Tibial nerve (tissue), 3 donors: ENCODE results near the gene IFIH1.

ENCODE experiments used
- CTCF ChIP-seq, 5 experiments: fragments of 200-600 bp in 3 of 5; fragments of 450-650 bp in 2 of 5; sonication (generic) in 3 of 5; IDR thresholded peaks; one replicate each; pipeline ENCODE4 v1.5.1; 2016 to 2019; ENCODE audit warnings: antibody characterized with exemption in 5 of 5, mild to moderate bottlenecking in 3 of 5, moderate library complexity in 2 of 5
- POLR2A ChIP-seq, 2 donors: fragments of 450-650 bp; IDR thresholded peaks; one replicate each; pipeline ENCODE4 v1.6.1; 2017; ENCODE audit warnings: antibody characterized with exemption in 2 of 2, mild to moderate bottlenecking in 2 of 2, moderate library complexity in 2 of 2

GRCh38 chr2:162343824-162344616 lies 25.5 kb upstream of the IFIH1 start, which contains the start of gene GCA:
- TF ChIP-seq CTCF (IDR thresholded peaks at IDR 0.05) (peak in 2 of 5 experiments; percentile 32 to 37), POLR2A (IDR thresholded peaks at IDR 0.05) (peak in 1 of 2 donors; percentile 69)
